GM06990 (cell line): ENCODE results near the gene IL17RA.

Experiments used
- DNase-seq: peaks from one replicate; pipeline ENCODE4 v3.0.0-alpha.2; 2011; ENCODE audit not compliant: insufficient read length; ENCODE audit errors: extremely low read depth
- H3K27me3 ChIP-seq: replicated peaks from 2 replicates; pipeline ENCODE4 v1.6.0; 2011; ENCODE audit warnings: low read length; ENCODE audit not compliant: control insufficient read depth, insufficient read depth
- H3K36me3 ChIP-seq: 2 replicates; pipeline ENCODE4 v1.5.1; 2011; ENCODE audit warnings: low read length; ENCODE audit not compliant: control insufficient read depth, insufficient read depth
- H3K4me3 ChIP-seq: replicated peaks from 2 replicates; pipeline ENCODE4 v1.5.1; 2011; ENCODE audit warnings: low read depth, mild to moderate bottlenecking, control low read depth, low read length
- TF ChIP-seq, protein P1 (sequence below): IDR thresholded peaks from 2 replicates; pipeline ENCODE4 v1.5.1; 2011; ENCODE audit warnings: low read length, control low read depth, mild to moderate bottlenecking, inconsistent platforms; ENCODE audit not compliant: insufficient read depth, poor library complexity, severe bottlenecking

Gene IL17RA

DNA sequence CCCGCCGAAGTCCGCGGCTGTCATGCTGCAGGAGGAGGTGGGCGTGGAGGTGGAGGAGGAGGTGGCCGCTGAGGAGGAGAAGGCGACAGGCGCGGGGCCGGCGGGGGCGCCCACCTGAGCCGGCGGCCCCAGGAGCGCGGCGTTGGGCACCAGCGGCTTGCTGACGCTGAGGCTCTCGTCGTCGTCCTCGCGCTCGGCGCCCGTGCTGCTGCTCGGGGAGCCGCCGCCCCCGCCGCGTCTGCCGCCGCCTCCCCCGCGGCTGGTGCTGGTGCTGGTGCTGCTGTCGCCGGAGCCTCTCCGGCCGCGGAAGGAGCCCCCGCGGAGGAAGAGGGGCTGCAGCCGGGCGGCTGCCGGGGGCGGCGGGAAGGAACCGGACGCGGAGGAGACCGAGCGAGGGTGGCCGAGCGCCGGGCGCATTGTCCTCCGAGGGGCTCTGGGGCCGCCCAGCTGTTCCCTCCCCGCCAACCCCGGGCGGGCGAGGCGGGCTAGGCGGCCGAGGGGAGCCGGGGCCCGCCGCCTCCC lies 36.0 kb downstream of the IL17RA start:
- no peak for DNase-seq
- peak overlapping the region; percentile 10 for H3K4me3 ChIP-seq
- no peaks in the 10 kb centered on the region for H3K36me3 ChIP-seq
- TF ChIP-seq, protein P1, sequence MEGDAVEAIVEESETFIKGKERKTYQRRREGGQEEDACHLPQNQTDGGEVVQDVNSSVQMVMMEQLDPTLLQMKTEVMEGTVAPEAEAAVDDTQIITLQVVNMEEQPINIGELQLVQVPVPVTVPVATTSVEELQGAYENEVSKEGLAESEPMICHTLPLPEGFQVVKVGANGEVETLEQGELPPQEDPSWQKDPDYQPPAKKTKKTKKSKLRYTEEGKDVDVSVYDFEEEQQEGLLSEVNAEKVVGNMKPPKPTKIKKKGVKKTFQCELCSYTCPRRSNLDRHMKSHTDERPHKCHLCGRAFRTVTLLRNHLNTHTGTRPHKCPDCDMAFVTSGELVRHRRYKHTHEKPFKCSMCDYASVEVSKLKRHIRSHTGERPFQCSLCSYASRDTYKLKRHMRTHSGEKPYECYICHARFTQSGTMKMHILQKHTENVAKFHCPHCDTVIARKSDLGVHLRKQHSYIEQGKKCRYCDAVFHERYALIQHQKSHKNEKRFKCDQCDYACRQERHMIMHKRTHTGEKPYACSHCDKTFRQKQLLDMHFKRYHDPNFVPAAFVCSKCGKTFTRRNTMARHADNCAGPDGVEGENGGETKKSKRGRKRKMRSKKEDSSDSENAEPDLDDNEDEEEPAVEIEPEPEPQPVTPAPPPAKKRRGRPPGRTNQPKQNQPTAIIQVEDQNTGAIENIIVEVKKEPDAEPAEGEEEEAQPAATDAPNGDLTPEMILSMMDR, result no peak
- H3K27me3 ChIP-seq, result no peaks in the 10 kb centered on the region

DNA sequence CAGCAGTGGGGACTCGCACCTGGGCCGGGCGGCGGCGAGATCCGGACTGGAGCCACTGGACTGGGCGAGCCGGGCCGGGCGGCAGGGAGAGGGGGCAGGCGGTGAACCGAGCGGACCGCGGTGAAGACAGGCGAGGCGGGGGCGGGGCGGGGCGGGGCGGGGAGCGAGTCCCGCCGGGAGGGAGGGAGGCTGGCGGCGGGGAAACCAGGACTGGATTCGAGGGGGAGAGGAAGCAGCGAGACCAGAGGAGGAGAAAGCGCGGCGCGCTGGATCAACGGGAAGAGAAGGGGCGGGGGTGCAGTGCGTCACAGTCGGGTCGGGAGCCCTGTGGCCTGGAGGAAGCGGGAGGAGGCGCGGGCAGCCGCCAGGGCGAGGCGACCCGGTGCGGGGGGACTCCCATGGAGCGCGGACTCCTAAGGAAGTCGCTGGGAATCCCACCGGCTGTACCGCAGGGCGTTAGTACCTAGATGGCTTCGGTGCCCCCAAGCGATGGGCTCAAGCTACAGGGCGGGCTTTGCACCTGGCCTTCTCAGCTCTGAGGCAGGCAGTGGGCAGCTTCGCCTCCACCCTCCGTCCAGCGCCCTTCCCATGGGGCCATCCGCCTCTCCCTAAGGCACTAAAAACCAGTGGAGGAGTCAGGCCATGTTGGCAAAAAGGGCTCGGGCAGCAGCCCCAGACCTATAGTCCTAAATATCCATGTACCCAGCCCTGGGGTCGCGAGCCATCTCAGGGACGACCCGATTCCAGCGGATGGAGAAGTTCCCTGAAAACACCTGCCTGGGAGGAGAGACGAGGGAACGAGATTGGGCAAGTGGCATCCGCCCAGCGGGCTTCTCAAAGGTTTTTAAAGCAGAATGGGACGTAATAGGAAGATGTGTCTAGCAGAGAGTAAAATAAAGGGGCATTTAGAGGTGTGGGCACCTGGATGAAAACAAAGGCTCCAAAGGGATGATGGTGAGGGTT lies 36.7 kb downstream of the IL17RA start, which contains the start of gene TMEM121B:
Gene TMEM121B (minus strand): TSS at position 128 of the 963 bp plus-strand sequence. CDS start 233 bp downstream, outside the sequence.
- DNase-seq, result no peak
- Histone ChIP-seq H3K36me3 (no peaks in the 10 kb centered on the region), H3K27me3 (no peaks in the 10 kb centered on the region), H3K4me3 (peak within 1 kb of the TSS; percentile 10)
- TF ChIP-seq, protein P1, result no peak

DNA sequence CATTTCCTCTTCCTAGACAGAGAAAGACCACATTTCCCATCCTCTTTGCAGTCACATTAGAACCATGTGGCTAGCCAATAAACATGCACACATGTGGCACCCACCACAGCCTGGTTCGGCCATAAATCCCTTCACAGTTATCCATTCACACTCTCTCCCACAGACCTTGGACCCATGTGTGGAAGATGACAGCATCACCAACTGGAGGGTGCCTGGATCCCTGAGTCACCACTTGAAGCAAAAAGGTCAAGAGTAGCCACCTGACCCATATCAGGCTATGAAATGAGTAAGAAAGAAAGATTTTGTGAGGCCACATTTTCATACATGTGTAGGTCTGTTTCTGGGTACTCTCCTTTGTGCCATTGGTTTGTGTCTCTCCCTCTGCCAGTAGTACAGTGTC lies 45.4 kb downstream of the IL17RA start:
- Histone ChIP-seq H3K27me3 (no peaks in the 10 kb centered on the region), H3K4me3 (no peak overlapping the region), H3K36me3 (no peaks in the 10 kb centered on the region)
- DNase-seq, result no peak
- TF ChIP-seq, protein P1, result no peak

DNA sequence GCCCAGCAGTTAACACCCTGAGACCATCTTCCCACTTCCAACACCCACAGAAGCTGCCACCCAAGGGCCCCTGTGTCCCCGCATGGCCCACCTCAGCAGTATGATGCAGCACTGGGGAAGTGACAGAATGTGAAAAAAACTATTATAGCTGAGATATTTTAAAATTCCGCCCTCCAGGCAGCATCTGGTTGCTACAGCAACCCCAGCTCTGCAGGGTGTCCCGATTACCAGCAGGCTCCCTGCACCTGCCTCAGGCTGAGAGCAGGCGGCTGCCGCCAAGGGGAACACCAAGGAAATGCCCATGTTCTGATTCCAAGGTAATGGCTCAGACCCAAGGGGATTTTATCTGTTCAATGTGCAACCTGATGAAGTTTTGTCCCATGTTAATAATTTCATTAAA lies 46.9 kb downstream of the IL17RA start:
- no peak overlapping the region for H3K4me3 ChIP-seq
- TF ChIP-seq, protein P1, result no peak
- no peaks in the 10 kb centered on the region for H3K27me3 ChIP-seq
- DNase-seq, result no peak
- no peaks in the 10 kb centered on the region for H3K36me3 ChIP-seq

DNA sequence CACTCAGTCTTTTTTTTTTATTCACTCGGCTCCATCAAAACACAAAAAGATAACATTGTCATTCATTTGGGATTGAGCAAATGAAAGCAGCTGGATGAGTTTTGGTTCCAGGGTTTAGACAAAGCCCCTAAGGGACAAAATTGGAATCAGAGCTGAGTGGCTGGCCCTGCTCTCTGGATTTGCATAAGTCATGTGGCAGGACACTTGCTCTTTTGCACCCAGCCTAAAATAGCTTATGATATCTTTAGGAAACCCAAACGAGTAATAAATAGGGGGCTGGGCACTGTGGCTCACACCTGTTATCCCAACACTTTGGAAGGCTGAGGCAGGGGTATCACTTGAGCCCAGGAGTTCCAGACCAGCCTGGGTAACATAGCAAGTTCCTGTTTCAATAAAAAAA lies 47.3 kb downstream of the IL17RA start:
- Histone ChIP-seq H3K4me3 (no peak overlapping the region), H3K27me3 (no peaks in the 10 kb centered on the region), H3K36me3 (no peaks in the 10 kb centered on the region)
- no peak for DNase-seq
- TF ChIP-seq, protein P1, result no peak
